ENCODE measurements around the gene KLF18. TPM values are rescaled to one million over a fixed set of nuclear protein-coding genes. Genes with fewer than 3 reads are reported as not detected.

KLF18 gene
- polyA plus RNA-seq, 3 donors: not detected

GRCh38 chr1:44161546-44161945 is 20.1 kb upstream of the KLF18 start:
- Histone ChIP-seq H3K4me2 (replicated peaks; ENCODE audit: extremely low read depth, low read length, poor library complexity, severe bottlenecking) (no peak overlapping the region), H3K4me3 (replicated peaks in 1 of 3; ENCODE audit: low read depth in 2 of 3, low read length in 3 of 3) (no peak overlapping the region), H3K9ac (ENCODE audit: insufficient read depth, low read length, poor library complexity, severe bottlenecking) (no peak overlapping the region), H3K4me1 (ENCODE audit: control insufficient read depth in 1 of 2, insufficient read depth in 2 of 2, low read length in 2 of 2) (no peaks in the 10 kb centered on the region), H2AFZ (ENCODE audit: insufficient read depth, low read depth, low read length, poor library complexity, severe bottlenecking) (no peak overlapping the region), H3K9me3 (replicated peaks in 1 of 2; ENCODE audit: control insufficient read depth in 1 of 2, insufficient read depth in 1 of 2, low read length in 2 of 2) (no peaks in the 10 kb centered on the region), H3K27me3 (ENCODE audit: control insufficient read depth in 2 of 2, insufficient read depth in 2 of 2, low read length in 2 of 2) (no peaks in the 10 kb centered on the region), H3K36me3 (replicated peaks in 1 of 2; ENCODE audit: control insufficient read depth in 1 of 2, insufficient read depth in 2 of 2, low read length in 2 of 2) (no peaks in the 10 kb centered on the region), H4K20me1 (ENCODE audit: insufficient read depth, low read length) (no peaks in the 10 kb centered on the region), H3K27ac (ENCODE audit: low read depth in 1 of 2, low read length in 2 of 2) (no peak overlapping the region), H3K79me2 (ENCODE audit: insufficient read depth, low read length) (no peaks in the 10 kb centered on the region)
- no peak for DNase-seq
- Mint-ChIP-seq H3K4me1 (no peaks in the 10 kb centered on the region), H3K9me3 (peaks cover 1 to 9% (median 3%) of the 10 kb centered on the region in 7 donors), H3K36me3 (no peaks in the 10 kb centered on the region), H3K4me3 (no peak overlapping the region), H3K27me3 (ENCODE audit: low read depth in 3 of 3) (peaks cover 2 to 10% (median 9%) of the 10 kb centered on the region in 3 donors), H3K27ac (no peak overlapping the region)
- intact Hi-C loops (cut with micrococcal nuclease): no loop called here
- no peak for TF ChIP-seq CTCF (IDR thresholded peaks at IDR 0.05)

GRCh38 chr1:44158871-44159270 is 17.4 kb upstream of the KLF18 start:
- Mint-ChIP-seq H3K27ac (peak overlapping the region in 1 of 7 donors; percentile 32), H3K9me3 (peaks cover 1 to 7% (median 2%) of the 10 kb centered on the region in 7 donors), H3K36me3 (no peaks in the 10 kb centered on the region), H3K27me3 (ENCODE audit: low read depth in 3 of 3) (peaks cover 2 to 14% (median 3%) of the 10 kb centered on the region in 3 donors), H3K4me1 (no peaks in the 10 kb centered on the region), H3K4me3 (no peak overlapping the region)
- H4K20me1 ChIP-seq (ENCODE audit: insufficient read depth, low read length): no peaks in the 10 kb centered on the region
- H3K4me3 ChIP-seq (replicated peaks in 1 of 3; ENCODE audit: low read depth in 2 of 3, low read length in 3 of 3): no peak overlapping the region
- H3K4me2 ChIP-seq (replicated peaks; ENCODE audit: extremely low read depth, low read length, poor library complexity, severe bottlenecking): no peak overlapping the region
- no peak overlapping the region for H2AFZ ChIP-seq (ENCODE audit: insufficient read depth, low read depth, low read length, poor library complexity, severe bottlenecking)
- H3K79me2 ChIP-seq (ENCODE audit: insufficient read depth, low read length): no peaks in the 10 kb centered on the region
- TF ChIP-seq CTCF (IDR thresholded peaks at IDR 0.05): no peak
- H3K4me1 ChIP-seq (ENCODE audit: control insufficient read depth in 1 of 2, insufficient read depth in 2 of 2, low read length in 2 of 2): no peaks in the 10 kb centered on the region
- intact Hi-C loops (cut with micrococcal nuclease): no loop called here
- no peaks in the 10 kb centered on the region for H3K9me3 ChIP-seq (replicated peaks in 1 of 2; ENCODE audit: control insufficient read depth in 1 of 2, insufficient read depth in 1 of 2, low read length in 2 of 2)
- H3K9ac ChIP-seq (ENCODE audit: insufficient read depth, low read length, poor library complexity, severe bottlenecking): no peak overlapping the region
- H3K27me3 ChIP-seq (ENCODE audit: control insufficient read depth in 2 of 2, insufficient read depth in 2 of 2, low read length in 2 of 2): no peaks in the 10 kb centered on the region
- no peak overlapping the region for H3K27ac ChIP-seq (ENCODE audit: low read depth in 1 of 2, low read length in 2 of 2)
- no peak for DNase-seq
- H3K36me3 ChIP-seq (replicated peaks in 1 of 2; ENCODE audit: control insufficient read depth in 1 of 2, insufficient read depth in 2 of 2, low read length in 2 of 2): no peaks in the 10 kb centered on the region

Measured in CD14-positive monocyte (primary cell).